Non-pigmented ciliary epithelial cell (primary cell): ENCODE measurements around the gene DPYSL5.

Experiments
- DNase-seq: peaks from one replicate; pipeline ENCODE4 v3.0.0-alpha.2; 2010; ENCODE audit warnings: low read depth

The DPYSL5 gene

GRCh38 chr2:26969077-26969844, 121.3 kb downstream of the DPYSL5 start:
- DNase-seq: no peak

DNA sequence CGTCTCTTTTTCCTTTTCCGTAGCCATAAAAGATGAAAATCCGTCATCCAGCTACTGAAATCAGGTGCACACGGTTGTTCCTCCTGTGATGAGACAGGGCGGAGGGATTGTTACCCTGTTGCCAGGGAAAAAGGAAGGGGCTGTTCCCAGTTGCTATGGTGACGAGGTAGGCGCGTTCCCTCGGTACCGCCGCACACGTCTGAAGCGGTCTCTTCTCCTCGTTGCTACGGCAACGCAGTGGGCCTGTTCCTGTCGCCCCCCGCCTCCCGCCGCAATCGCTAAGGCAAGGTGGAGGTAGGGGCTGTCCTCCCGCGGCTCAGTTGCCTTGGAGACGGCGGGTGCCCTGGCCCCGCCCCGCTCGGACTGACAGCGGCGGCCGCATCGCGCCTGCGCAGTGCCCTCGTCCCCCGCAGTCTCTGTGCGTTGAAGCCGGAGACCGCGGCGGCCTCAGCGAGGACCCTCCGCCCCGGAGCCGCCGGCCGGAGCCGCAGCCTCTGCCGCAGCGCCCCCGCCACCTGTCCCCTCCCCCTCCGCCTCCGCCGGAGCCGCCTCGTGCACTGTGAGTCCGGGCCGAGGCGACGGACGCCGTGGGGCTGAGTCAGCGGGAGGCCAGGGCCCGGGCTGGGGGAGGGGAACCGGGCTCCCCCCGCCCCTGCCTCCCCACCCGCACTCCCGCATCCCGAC, 122.5 kb downstream of the DPYSL5 start, which contains the start of gene MAPRE3:
Gene MAPRE3, plus strand, starts transcription at position 394 of the 684 bp plus-strand sequence. CDS start 51,582 bp downstream, outside the sequence.
- no peak for DNase-seq

DNA sequence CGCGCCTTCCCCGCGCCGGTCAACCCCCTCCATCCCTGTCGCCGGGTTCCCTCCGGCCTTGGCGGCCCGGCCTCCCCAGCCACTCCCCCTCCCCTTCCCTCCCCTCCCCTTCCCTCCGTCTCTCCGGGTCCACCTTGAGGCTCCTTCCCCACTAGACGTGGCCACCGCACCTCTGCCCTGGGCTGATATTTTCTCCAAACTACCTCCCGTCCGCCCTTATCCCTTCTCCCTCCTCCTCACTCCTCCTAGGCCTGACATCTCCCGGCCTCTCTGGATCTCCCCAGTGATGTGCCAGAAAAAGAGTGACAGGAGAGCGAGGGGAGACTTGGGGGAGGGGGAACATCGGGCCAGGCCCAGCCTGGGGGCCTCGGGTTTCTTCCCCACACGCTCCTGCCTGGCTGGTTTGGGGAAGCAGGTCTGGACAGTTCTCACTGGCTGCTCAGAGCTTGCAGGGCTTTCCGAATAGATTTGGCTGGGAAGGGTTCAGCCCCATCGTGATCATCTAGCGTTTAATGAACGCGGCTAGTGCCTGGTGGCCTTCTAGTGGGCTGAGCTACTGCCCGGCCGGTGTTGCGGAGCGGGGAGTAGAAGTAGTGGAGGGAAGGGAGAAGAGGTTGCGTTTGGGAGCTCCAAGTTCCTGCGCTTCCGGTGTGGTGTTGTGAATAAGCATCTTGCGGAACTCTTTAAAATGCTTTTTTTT, 123.1 kb downstream of the DPYSL5 start:
- DNase-seq: no peak

DNA sequence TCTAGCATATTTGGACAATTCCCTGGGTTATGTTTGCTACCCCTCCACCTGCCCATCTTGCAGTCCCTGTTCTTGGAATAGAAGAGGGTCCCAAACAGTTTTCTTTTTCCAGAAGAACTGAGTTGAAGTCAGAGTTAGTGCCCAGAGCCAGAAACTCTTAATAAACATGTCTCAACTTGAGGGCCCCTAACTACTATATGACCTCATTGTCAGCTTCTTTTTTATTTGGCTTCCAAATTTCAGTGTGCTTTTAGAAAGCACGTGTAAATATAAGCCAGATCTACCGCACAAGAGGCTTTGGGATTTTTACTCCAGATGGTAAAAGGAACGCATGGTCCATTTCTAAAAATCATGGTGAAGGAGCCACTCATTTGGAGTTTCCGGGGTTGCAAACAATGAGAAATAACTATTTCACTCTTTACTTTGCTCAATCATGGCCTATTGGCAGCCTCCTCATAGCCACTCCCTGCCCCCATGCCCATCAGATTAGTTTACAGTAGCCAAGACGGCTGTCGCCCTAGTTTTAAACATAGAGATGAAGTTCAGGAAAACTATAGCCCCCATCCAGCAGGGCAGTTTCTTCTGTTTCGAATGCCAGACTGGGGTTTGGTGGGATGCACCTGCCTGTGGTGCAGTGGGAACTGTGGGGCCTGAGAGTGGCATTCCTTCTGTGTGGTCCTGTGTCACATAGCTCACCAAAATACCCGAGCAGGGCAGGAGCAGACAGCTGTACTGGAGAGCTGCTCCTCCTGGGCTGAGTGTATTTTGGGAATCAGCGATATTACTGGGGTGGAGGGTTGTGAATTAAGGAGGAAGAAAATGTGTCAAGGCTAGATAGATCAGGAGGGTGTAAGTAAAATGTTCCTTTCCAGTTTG, 124.2 kb downstream of the DPYSL5 start:
- DNase-seq: no peak

GRCh38 chr2:26974352-26974751, 126.4 kb downstream of the DPYSL5 start:
- no peak for DNase-seq

GRCh38 chr2:26975102-26975501, 127.2 kb downstream of the DPYSL5 start:
- DNase-seq: no peak

DNA sequence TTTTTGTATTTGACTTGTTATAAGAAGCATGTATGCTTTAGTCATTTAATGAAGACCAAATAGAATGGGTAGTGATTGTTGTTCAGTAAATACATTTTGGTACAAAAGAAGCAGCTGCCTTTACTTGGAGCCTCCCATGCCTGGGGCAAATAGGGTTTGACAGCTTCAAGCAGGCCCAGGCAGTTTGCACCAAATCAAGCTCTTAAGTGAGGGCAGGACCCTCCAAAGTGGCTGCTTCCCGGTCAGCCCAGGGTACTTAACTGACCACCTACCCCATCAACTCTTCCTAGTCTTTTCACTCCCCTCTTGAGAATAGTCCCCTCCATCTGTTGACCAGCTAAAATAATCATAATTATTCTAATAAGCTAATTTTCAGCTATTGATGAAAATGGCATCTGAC, 127.7 kb downstream of the DPYSL5 start:
- no peak for DNase-seq

GRCh38 chr2:26976237-26976636, 128.3 kb downstream of the DPYSL5 start:
- DNase-seq: no peak

GRCh38 chr2:26977012-26977411, 129.1 kb downstream of the DPYSL5 start:
- no peak for DNase-seq

DNA sequence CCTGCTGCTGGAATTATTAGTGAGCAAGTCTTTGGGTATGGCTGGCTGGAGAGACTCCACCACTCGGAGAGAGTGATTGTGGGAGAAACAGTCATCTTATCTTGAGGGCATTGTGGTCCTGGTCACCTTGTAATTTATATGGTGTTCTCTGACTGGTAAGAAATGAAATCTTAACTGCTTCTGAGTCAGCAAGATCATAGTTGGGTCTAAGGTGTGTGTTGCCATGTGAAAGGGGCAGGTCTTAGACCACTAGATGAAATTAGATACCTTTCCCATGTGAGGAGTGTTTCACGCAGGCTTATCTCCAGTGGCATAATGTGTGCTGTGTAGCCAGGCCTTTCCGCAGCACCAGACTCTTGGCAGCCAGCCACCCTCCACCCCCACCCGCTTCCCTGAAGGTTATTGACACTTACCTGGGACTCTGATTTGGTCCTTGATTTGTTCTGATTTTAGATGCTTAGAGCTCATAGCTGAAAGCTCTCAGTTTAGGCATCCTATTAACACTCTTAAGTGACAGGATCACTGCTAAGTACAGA, 130.2 kb downstream of the DPYSL5 start:
- DNase-seq: no peak

DNA sequence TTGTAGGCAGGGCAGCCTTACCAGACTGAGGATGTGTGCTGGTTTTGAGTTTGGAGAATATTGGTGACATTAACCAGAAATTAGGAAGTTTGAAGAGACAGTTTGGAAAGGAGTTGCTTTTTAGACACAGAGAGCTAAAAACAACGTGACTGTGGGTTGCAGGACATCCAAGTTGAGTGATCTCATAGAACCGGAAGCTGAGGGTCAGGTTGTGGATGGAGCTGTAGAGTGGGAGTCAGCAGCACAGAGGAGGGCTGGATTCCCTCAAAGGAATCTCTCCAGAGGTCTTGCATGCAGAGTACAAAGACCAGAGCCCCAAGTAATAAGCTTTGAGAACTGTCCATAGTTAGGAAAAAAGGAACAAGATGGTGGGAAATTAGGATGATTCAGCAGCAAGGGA, 131.8 kb downstream of the DPYSL5 start:
- DNase-seq: no peak

DNA sequence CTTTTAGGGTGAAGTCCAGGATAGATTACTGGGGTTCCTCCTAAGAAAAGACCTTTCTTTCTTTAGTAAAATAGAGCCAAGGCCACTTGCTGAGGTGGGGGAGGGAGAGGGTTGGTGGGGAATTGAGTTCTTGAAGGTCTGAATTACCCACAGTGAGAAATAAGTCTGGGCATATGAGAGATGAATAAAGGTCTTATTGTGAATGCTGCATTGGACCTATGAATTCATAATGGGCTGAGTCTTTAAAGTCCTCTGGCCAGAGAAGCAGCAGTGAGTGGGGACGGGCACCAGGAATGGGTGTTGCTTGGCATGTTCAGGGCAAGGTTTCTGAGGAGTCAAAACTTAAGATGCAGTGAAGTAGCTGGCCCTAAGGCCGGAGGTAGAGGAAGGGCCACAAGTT, 133.0 kb downstream of the DPYSL5 start:
- DNase-seq: no peak

- no peak for DNase-seq
Observed at GRCh38 chr2:26982102-26982742, 134.3 kb downstream of the DPYSL5 start.

- no peak for DNase-seq
Observed at GRCh38 chr2:26983746-26984145, 135.8 kb downstream of the DPYSL5 start.

- DNase-seq: no peak
Observed at GRCh38 chr2:26985807-26986206, 137.9 kb downstream of the DPYSL5 start.

DNA sequence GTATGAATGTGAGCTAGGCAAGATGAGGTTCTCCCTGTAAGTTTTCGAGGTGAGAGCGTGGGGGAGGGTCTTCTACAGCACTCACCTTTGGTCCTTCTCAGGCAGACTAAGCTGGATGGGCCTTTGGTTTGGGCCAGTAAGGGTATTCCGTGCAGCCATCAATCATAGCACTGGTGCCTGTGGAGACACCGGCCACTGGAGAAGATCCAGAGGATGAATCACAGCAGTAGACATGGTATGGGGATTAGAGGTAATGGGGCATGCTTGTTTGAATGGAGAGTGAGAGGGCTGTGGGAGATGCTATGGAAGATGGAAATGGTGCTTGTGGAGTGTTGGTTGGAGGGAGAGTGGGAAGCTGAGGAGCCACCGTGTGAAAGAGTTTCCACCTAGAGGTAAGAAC, 138.6 kb downstream of the DPYSL5 start:
- DNase-seq: no peak

GRCh38 chr2:26988058-26988860, 140.3 kb downstream of the DPYSL5 start:
- peak; percentile 63 for DNase-seq

DNA sequence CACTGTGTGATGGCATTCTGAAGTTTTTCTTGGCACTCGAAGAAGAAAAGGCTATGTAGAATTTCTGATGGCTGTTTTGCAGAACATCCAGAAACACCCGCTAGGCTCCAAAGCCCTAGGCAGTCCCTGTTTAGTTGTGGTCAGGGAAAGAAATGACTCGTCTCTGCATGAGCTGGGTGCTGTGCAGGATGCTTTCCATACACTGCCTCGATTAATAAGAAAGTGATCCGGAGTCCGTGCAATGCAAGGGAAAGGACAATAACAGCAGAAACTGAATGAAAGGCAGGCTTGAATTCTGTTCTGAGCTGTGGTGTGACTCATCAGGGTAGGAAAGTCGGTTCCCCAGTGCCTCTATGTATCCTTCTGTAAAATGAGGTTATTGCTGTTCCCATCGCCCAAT, 141.2 kb downstream of the DPYSL5 start:
- DNase-seq: no peak

DNA sequence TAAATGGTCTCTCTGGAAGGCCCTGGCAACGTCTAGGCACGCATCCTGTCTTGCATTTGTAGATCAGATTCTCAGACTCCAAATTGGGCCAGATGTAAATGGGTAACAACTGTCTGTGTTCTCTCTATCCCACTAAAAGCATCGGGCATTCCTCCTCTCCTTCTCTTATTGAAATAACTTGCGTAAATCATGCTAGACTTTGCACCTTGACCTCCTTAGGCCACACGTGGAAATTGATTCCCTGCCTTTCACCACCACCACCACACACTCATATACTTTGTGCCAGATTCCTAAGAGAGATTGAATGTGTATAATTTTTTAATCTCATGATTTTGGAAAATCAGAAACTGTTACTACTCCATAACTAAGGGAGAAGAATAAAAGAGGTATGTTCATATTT, 143.8 kb downstream of the DPYSL5 start:
- no peak for DNase-seq

- DNase-seq: no peak
Observed at GRCh38 chr2:26993768-26994167, 145.8 kb downstream of the DPYSL5 start.
